ACC112 (cell line): Measurements from ENCODE around the gene STRN4.

Source experiments
- H2AFZ ChIP-seq: fragments of 200-600 bp; sonication (generic); one replicate; pipeline ENCODE4 v1.6.0; 2017; ENCODE audit warnings: antibody characterized with exemption, low read length; ENCODE audit not compliant: unreplicated experiment
- H3K27ac ChIP-seq: fragments of 200-600 bp; sonication (generic); 2 replicates; pipeline ENCODE4 v1.5.1; 2014; ENCODE audit warnings: low read depth, mild to moderate bottlenecking, antibody characterized with exemption, low read length, moderate library complexity
- H3K27me3 ChIP-seq: fragments of 200-600 bp; sonication (generic); 2 replicates; pipeline ENCODE4 v1.6.1; 2014; ENCODE audit warnings: mild to moderate bottlenecking, antibody characterized with exemption, low read length, moderate library complexity, mixed read lengths; ENCODE audit not compliant: insufficient read depth
- H3K36me3 ChIP-seq: fragments of 200-600 bp; sonication (generic); 2 replicates; pipeline ENCODE4 v1.6.1; 2016; ENCODE audit warnings: mild to moderate bottlenecking, antibody characterized with exemption, low read length, moderate library complexity, mixed read lengths; ENCODE audit not compliant: insufficient read depth
- H3K4me1 ChIP-seq: fragments of 200-600 bp; sonication (generic); one replicate; pipeline ENCODE4 v1.6.1; 2016; ENCODE audit warnings: low read length, mixed read lengths; ENCODE audit not compliant: insufficient read depth, unreplicated experiment, control insufficient read depth
- H3K4me3 ChIP-seq: fragments of 200-600 bp; sonication (generic); 2 replicates; pipeline ENCODE4 v1.5.1; 2014; ENCODE audit warnings: mild to moderate bottlenecking, low read depth, low read length
- H3K79me2 ChIP-seq: fragments of 200-600 bp; sonication (generic); one replicate; pipeline ENCODE4 v1.6.0; 2016; ENCODE audit warnings: low read length; ENCODE audit not compliant: control insufficient read depth, unreplicated experiment, insufficient read depth

Gene STRN4, protein sequence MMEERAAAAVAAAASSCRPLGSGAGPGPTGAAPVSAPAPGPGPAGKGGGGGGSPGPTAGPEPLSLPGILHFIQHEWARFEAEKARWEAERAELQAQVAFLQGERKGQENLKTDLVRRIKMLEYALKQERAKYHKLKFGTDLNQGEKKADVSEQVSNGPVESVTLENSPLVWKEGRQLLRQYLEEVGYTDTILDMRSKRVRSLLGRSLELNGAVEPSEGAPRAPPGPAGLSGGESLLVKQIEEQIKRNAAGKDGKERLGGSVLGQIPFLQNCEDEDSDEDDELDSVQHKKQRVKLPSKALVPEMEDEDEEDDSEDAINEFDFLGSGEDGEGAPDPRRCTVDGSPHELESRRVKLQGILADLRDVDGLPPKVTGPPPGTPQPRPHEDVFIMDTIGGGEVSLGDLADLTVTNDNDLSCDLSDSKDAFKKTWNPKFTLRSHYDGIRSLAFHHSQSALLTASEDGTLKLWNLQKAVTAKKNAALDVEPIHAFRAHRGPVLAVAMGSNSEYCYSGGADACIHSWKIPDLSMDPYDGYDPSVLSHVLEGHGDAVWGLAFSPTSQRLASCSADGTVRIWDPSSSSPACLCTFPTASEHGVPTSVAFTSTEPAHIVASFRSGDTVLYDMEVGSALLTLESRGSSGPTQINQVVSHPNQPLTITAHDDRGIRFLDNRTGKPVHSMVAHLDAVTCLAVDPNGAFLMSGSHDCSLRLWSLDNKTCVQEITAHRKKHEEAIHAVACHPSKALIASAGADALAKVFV

GRCh38 chr19:46746281-46747057 is at the start of gene STRN4:
Gene STRN4, minus strand, starts transcription at chr19:46746450. Its CDS starts 20 bp downstream, at chr19:46746430.
- H3K27me3 ChIP-seq = no peaks in the 10 kb centered on the region
- H2AFZ ChIP-seq = peak within 1 kb of the TSS; percentile 99
- H3K27ac ChIP-seq = peak within 1 kb of the TSS; percentile 57; the same call in 1 of the 2 replicates
- no peaks in the 10 kb centered on the region for H3K4me1 ChIP-seq
- peak within 1 kb of the TSS; percentile 89 for H3K4me3 ChIP-seq
- H3K36me3 ChIP-seq = no peaks in the 10 kb centered on the region
- H3K79me2 ChIP-seq = peaks cover 44% of the 10 kb centered on the region

GRCh38 chr19:46791944-46792343 is 45.7 kb upstream of the STRN4 start:
- Histone ChIP-seq H3K36me3 (no peaks in the 10 kb centered on the region), H3K4me3 (no peak overlapping the region), H3K4me1 (peaks cover 9% of the 10 kb centered on the region), H3K79me2 (peaks cover 14% of the 10 kb centered on the region), H2AFZ (no peak overlapping the region), H3K27me3 (no peaks in the 10 kb centered on the region), H3K27ac (no peak overlapping the region)

- H3K4me1 ChIP-seq = peaks cover 22% of the 10 kb centered on the region
- H3K4me3 ChIP-seq = no peak overlapping the region
- no peak overlapping the region for H3K27ac ChIP-seq
- H3K79me2 ChIP-seq = peaks cover 38% of the 10 kb centered on the region
- H2AFZ ChIP-seq = no peak overlapping the region
- H3K36me3 ChIP-seq = peaks cover 3% of the 10 kb centered on the region; the same call in 1 of the 2 replicates
- H3K27me3 ChIP-seq = no peaks in the 10 kb centered on the region
Observed at GRCh38 chr19:46789371-46789770, 43.1 kb upstream of the STRN4 start.

GRCh38 chr19:46788968-46789338 is 42.7 kb upstream of the STRN4 start:
- Histone ChIP-seq H3K36me3 (peaks cover 3% of the 10 kb centered on the region; the same call in 1 of the 2 replicates), H3K27ac (no peak overlapping the region), H3K27me3 (no peaks in the 10 kb centered on the region), H3K4me3 (no peak overlapping the region), H3K4me1 (peaks cover 26% of the 10 kb centered on the region), H2AFZ (no peak overlapping the region), H3K79me2 (peaks cover 43% of the 10 kb centered on the region)

DNA sequence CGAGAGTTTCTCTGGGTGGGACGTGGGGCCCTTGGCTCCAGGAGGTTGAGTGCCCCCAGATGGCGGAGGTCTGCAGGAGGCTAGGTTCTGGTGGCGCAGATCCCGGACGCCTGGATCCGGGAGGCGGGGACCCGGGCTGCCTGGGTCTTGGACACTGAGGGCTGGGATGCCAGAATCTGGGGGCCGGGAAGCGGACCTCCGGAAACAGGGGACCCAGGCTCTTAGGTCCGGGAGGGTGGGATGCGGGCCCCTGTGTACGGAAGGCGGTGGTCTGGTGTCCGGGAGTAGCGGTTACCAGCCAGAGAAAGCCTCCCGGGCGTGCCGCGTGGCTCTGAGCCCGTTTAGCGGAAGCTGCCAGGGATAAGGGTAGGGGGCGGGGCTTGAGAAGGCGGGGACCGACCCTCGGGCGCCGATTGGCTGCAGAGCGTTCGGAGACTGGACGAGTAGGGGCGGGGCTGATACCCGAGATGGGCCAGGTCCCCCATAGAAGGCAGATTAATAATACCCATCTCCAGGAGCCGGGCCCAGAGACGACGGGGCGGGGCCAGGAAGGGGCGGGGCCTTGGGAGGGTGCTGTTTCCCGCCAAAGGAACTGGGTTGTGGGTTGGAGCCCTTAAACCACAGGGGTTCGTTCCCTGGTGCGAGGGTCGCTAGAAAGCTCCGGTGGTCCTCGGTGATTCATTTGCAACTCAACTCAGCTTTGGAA is 42.2 kb upstream of the STRN4 start, which contains the start of gene SLC1A5:
Gene SLC1A5, minus strand, starts transcription at position 333 of the 706 bp plus-strand sequence. CDS start 629 bp downstream, outside the sequence.
- Histone ChIP-seq H3K4me1 (peaks cover 29% of the 10 kb centered on the region), H3K79me2 (peaks cover 48% of the 10 kb centered on the region)

DNA sequence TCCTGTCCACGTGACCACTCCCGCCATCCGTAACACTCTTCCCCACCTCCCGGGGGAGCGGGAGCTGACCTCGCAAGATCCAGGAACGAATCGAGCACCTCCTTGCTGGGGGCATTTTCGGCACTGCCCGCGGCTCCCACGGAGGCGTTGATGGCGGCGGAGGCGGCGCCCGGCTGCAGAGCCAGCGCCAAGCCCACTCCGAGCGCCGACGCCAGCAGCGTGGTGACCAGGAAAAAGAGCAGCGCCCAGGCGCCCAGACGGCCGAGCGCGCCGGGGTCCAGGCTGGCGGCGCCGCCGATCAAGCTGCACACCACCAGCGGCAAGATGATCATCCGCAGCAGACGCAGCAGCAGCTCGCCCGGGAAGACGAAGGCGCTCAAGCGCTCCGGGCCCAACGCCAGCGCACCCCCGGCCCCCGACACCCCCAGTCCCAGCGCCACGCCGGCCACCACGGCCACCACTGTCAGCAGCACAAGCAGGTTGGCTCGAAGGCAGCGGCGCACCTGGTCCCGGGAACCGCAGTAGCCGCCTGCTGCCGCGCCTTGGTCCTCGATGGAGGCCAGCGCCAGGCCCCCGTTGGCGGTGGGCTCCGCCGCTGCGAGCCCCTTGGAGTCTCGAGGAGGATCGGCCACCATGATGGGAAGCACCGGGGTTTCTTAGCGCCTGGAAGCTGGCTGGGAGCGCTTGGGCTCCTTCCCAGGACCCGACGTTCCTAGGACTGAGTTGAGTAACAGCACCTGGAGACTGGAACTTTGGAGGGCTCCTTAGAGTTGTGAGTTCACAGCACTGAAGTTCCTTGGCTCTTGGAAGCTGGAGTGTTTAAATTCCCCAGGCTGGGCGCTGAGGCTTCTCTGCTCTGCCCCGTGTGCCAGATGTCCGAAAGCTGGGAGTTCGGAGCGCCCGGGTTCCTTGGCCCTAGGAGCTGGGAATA is 41.3 kb upstream of the STRN4 start:
- Histone ChIP-seq H3K4me3 (peak overlapping the region; percentile 97), H3K4me1 (peaks cover 23% of the 10 kb centered on the region), H3K27ac (peak overlapping the region; percentile 92), H3K79me2 (peaks cover 54% of the 10 kb centered on the region), H3K36me3 (peaks cover 6% of the 10 kb centered on the region; the same call in 1 of the 2 replicates), H2AFZ (no peak overlapping the region), H3K27me3 (no peaks in the 10 kb centered on the region)

More for the DNA sequence above, 42.2 kb upstream of the STRN4 start, which contains the start of gene SLC1A5:
- no peak within 1 kb of the TSS for H2AFZ ChIP-seq
- no peaks in the 10 kb centered on the region for H3K27me3 ChIP-seq
- H3K27ac ChIP-seq = peak within 1 kb of the TSS; percentile 92
- H3K36me3 ChIP-seq = peaks cover 3% of the 10 kb centered on the region; the same call in 1 of the 2 replicates
- peak within 1 kb of the TSS; percentile 97 for H3K4me3 ChIP-seq

- Histone ChIP-seq H3K36me3 (peaks cover 6% of the 10 kb centered on the region; the same call in 1 of the 2 replicates), H2AFZ (no peak overlapping the region), H3K4me1 (peaks cover 22% of the 10 kb centered on the region), H3K27me3 (no peaks in the 10 kb centered on the region), H3K4me3 (peak overlapping the region; percentile 97), H3K79me2 (peaks cover 58% of the 10 kb centered on the region), H3K27ac (peak overlapping the region; percentile 92)
Observed at GRCh38 chr19:46787040-46787330, 40.7 kb upstream of the STRN4 start.

DNA sequence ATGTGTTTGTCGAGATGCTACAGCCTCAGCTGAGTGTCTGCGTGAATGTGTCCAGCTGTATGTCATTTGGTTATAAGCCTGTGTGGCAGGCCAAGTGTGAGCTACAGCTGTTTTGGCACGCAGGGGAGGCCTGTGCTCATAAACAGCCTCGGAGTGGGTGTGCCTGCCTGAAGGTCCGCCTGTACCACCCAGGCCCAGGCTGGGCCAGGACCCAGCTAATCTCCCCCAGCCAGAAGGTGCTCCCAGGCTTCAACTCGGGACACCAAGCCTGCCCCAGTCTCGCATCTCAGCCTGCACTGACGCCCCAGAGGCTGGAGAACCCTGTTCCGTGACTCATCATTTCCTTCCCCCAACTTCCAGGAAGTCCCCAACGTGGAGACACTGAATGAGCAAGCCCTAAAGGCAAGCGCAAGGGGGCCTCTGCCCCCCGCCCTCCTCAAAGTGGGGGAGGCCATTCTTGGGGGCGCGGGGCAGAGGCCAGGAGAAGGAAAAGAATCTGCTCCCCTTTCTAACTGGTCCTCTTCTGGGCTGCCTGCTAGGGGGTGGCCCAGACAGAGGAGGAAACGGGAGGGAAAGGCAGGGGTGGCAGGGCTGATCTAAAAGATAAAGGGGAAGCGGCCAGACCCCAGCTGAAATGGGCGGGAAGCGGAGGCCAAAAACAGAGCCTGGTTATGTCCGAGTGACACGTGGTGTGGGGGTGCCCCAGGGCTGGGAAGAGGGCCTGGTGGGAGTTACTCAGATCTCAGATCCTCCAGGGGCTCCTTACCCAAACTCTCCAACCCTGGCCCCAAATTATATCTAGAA is 40.2 kb upstream of the STRN4 start:
- Histone ChIP-seq H3K27me3 (no peaks in the 10 kb centered on the region), H3K36me3 (peaks cover 6% of the 10 kb centered on the region; the same call in 1 of the 2 replicates), H2AFZ (no peak overlapping the region), H3K79me2 (peaks cover 58% of the 10 kb centered on the region), H3K4me3 (peak overlapping the region; percentile 97), H3K4me1 (peaks cover 22% of the 10 kb centered on the region), H3K27ac (peak overlapping the region; percentile 92)

DNA sequence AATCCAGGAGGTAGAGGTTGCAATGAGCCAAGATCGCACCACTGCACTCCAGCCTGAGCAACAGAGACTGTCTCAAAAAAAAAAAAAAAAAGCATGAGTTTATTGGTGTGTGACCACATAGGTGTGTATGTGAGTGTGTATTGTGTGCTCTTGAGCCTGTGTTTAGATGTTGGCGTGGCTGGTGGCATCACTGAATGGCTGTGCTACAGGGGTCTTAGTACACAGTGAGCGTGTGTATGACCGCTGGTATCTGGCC is 39.7 kb upstream of the STRN4 start:
- Histone ChIP-seq H3K36me3 (peaks cover 6% of the 10 kb centered on the region; the same call in 1 of the 2 replicates), H3K4me1 (peaks cover 26% of the 10 kb centered on the region), H3K79me2 (peaks cover 58% of the 10 kb centered on the region)

More for the DNA sequence above, 39.7 kb upstream of the STRN4 start:
- no peaks in the 10 kb centered on the region for H3K27me3 ChIP-seq
- H2AFZ ChIP-seq = no peak overlapping the region
- H3K27ac ChIP-seq = peak overlapping the region; percentile 92
- H3K4me3 ChIP-seq = peak overlapping the region; percentile 97
